ENCODE results near the gene RDH11.

Gene RDH11

DNA sequence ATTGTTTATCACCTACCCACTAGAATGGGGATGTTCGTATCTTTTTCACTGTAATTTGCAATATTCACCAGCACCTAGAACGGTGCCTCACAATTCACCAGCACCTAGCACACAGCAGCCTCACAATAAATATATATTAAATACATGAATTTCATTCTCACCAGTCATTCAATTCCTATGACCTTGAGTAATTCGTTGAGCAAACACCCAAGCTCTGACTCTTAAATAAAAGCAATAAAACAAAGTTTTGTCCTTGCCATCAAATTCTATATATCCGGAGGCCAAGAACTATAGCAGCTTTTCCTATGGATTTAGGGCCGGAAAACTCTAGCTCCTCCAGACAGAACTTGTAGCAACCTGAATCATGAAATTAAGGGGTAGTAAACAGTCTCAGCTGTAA, 22.1 kb downstream of the RDH11 start:
- TF ChIP-seq SIN3A (IDR thresholded peaks at IDR 0.05; ENCODE audit: borderline replicate concordance, insufficient read depth, low read length): no peak
- TF ChIP-seq TAF1 (IDR thresholded peaks at IDR 0.05; ENCODE audit: borderline replicate concordance, insufficient read depth, low read length): no peak
- TF ChIP-seq POLR2AphosphoS5 (IDR thresholded peaks at IDR 0.05; ENCODE audit: low read depth, low read length): no peak
- TF ChIP-seq, protein P1, sequence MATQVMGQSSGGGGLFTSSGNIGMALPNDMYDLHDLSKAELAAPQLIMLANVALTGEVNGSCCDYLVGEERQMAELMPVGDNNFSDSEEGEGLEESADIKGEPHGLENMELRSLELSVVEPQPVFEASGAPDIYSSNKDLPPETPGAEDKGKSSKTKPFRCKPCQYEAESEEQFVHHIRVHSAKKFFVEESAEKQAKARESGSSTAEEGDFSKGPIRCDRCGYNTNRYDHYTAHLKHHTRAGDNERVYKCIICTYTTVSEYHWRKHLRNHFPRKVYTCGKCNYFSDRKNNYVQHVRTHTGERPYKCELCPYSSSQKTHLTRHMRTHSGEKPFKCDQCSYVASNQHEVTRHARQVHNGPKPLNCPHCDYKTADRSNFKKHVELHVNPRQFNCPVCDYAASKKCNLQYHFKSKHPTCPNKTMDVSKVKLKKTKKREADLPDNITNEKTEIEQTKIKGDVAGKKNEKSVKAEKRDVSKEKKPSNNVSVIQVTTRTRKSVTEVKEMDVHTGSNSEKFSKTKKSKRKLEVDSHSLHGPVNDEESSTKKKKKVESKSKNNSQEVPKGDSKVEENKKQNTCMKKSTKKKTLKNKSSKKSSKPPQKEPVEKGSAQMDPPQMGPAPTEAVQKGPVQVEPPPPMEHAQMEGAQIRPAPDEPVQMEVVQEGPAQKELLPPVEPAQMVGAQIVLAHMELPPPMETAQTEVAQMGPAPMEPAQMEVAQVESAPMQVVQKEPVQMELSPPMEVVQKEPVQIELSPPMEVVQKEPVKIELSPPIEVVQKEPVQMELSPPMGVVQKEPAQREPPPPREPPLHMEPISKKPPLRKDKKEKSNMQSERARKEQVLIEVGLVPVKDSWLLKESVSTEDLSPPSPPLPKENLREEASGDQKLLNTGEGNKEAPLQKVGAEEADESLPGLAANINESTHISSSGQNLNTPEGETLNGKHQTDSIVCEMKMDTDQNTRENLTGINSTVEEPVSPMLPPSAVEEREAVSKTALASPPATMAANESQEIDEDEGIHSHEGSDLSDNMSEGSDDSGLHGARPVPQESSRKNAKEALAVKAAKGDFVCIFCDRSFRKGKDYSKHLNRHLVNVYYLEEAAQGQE (IDR thresholded peaks at IDR 0.05; ENCODE audit: insufficient read depth in 1 of 2, low read depth in 2 of 2, low read length in 2 of 2): no peak
- TF ChIP-seq FOXP2 (optimal IDR thresholded peaks at IDR 0.05; ENCODE audit: borderline replicate concordance, extremely low read depth, extremely low read length, insufficient read depth): no peak

DNA sequence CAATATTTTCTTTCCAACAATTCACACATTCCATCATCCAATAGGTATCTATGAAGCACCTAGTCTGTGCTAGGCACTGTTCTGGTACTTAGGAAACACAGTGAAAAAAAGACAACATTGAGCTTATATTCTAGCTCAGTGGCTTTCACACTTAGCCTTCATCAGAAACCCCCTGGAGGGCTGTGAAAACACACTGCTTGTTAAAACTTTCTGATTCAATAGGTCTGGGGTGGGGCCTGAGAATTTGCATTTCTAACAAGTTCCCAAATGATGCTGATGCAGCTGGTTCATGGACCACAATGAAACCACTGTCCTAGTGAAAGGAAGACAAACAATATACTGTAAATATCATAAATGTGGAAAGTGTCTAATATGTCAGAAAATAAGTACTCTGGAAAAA, 27.0 kb downstream of the RDH11 start:
- TF ChIP-seq TAF1 (IDR thresholded peaks at IDR 0.05; ENCODE audit: borderline replicate concordance, insufficient read depth, low read length) (no peak), SIN3A (IDR thresholded peaks at IDR 0.05; ENCODE audit: borderline replicate concordance, insufficient read depth, low read length) (no peak), FOXP2 (optimal IDR thresholded peaks at IDR 0.05; ENCODE audit: borderline replicate concordance, extremely low read depth, extremely low read length, insufficient read depth) (no peak), POLR2AphosphoS5 (IDR thresholded peaks at IDR 0.05; ENCODE audit: low read depth, low read length) (no peak)
- TF ChIP-seq, protein P1 (IDR thresholded peaks at IDR 0.05; ENCODE audit: insufficient read depth in 1 of 2, low read depth in 2 of 2, low read length in 2 of 2): no peak

DNA sequence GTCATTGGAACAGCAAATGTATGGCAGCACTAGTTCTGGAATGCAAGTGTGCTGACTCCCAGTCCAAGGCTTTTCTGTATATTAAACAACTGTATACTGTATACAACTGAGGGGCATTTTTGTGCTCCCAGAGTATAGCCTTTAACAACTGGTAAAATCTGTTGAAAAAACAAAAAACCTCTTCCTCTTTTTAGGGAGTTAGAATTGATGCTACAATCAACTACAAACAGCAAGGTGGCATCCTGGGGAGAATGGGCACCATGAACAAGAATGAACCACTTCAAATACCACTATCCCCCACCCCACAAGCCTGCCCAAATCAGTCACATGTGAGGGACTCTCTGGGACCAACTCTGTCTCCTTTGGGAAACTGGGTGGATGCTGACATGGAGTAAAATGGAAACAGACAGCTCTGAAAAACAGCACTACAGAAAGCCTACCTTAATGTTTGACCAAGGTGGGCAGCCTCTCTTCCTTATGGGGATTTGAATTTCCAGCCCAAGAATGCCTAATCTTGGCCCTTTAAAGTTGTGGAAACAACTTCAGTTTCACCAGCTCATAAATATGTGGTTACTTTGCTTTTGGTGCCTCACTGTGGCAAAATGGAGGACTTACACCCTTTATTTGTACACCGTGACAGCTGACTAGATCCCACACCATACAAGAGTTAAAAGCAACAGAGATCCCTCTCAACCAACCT, 28.7 kb downstream of the RDH11 start:
- TF ChIP-seq POLR2AphosphoS5 (IDR thresholded peaks at IDR 0.05; ENCODE audit: low read depth, low read length) (no peak), FOXP2 (optimal IDR thresholded peaks at IDR 0.05; ENCODE audit: borderline replicate concordance, extremely low read depth, extremely low read length, insufficient read depth) (no peak)

DNA sequence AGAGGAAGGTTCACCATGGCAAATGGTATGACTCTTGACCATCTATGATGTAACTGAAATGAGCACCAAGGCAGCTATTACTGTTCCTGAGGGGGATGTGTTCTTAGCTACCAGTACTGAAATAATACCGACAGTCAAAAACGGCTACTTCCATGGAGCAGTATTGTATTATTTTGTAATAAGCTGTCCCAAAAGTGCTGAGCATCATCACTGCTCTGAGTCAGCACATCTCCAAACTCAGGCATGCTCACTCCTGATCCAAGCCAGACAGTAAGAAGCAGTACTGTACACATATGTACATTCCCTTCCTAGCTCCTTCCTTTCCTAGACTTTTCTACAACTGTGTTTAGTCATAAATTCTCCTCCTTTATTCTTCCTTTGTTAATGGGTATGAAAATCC, 29.7 kb downstream of the RDH11 start:
- TF ChIP-seq FOXP2 (optimal IDR thresholded peaks at IDR 0.05; ENCODE audit: borderline replicate concordance, extremely low read depth, extremely low read length, insufficient read depth) (no peak), TAF1 (IDR thresholded peaks at IDR 0.05; ENCODE audit: borderline replicate concordance, insufficient read depth, low read length) (no peak), SIN3A (IDR thresholded peaks at IDR 0.05; ENCODE audit: borderline replicate concordance, insufficient read depth, low read length) (no peak), POLR2AphosphoS5 (IDR thresholded peaks at IDR 0.05; ENCODE audit: low read depth, low read length) (no peak)
- TF ChIP-seq, protein P1 (IDR thresholded peaks at IDR 0.05; ENCODE audit: insufficient read depth in 1 of 2, low read depth in 2 of 2, low read length in 2 of 2): no peak

DNA sequence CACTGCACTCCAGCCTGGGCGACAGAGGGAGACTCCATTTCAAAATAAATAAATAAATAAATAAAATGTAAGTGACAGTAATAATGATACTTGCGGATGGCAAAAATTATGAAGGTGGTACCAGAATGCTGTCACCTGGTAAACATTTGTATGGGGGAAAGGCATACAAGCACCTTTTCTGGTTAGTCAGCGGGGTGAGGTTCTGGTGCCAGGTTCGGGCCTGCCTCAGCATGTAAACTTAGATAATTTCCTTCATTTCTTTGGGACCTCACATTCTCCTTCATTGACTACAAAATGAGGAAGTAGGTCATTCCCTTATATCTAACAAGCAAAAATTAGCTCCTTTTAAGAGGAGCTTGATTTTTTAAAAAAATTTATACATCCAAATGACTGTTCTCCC, 31.9 kb downstream of the RDH11 start:
- TF ChIP-seq FOXP2 (optimal IDR thresholded peaks at IDR 0.05; ENCODE audit: borderline replicate concordance, extremely low read depth, extremely low read length, insufficient read depth): no peak

DNA sequence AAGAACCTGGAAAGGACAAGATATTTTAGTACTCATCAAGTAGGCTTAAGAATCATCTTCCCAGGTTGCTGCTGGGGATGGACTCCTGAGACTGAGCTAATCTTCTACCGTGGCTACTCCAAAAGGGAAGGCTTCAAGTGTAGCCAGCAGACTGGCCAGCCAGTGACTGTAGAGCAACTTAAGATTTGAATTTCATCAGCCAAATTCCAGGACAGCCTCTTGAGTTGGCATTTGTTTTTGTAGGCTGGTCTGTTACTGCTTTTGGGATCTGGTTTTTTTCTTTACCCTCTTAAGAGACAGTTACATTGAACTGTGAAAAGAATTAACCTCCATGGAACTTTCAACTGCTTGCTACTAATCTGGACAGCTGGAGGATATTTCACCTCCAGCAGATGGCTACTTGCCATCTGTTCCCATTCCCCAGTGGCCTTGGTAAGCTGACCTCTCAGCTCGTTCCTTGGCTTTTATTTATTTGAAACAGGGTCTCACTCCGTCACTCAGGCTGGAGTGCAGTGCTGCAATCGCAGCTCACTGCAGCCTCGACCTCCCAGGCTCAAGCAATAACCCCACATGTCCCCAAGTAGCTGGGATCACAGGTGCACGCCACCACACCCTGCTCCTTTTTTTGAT, 41.8 kb downstream of the RDH11 start:
- TF ChIP-seq, protein P1 (IDR thresholded peaks at IDR 0.05; ENCODE audit: insufficient read depth in 1 of 2, low read depth in 2 of 2, low read length in 2 of 2): no peak
- no peak for TF ChIP-seq SIN3A (IDR thresholded peaks at IDR 0.05; ENCODE audit: borderline replicate concordance, insufficient read depth, low read length)
- TF ChIP-seq POLR2AphosphoS5 (IDR thresholded peaks at IDR 0.05; ENCODE audit: low read depth, low read length): no peak
- TF ChIP-seq TAF1 (IDR thresholded peaks at IDR 0.05; ENCODE audit: borderline replicate concordance, insufficient read depth, low read length): no peak
- TF ChIP-seq FOXP2 (optimal IDR thresholded peaks at IDR 0.05; ENCODE audit: borderline replicate concordance, extremely low read depth, extremely low read length, insufficient read depth): no peak
